KOPT-K1 (cell line): ENCODE data around the gene PHF12.

ENCODE experiments used
- H3K27ac ChIP-seq: fragments of 200-600 bp; sonication (generic); 2 replicates; pipeline ENCODE4 v1.5.1; 2016; ENCODE audit warnings: antibody characterized with exemption, mild to moderate bottlenecking, low read depth, low read length; ENCODE audit not compliant: poor library complexity, severe bottlenecking
- H3K36me3 ChIP-seq: fragments of 200-600 bp; sonication (generic); 2 replicates; pipeline ENCODE4 v1.5.1; 2017; ENCODE audit warnings: antibody characterized with exemption, mild to moderate bottlenecking, low read length, moderate library complexity; ENCODE audit not compliant: insufficient read depth
- H3K9me3 ChIP-seq: fragments of 200-600 bp; sonication (generic); 2 replicates; pipeline ENCODE4 v1.5.1; 2017; ENCODE audit warnings: antibody characterized with exemption, low read length, mild to moderate bottlenecking; ENCODE audit not compliant: insufficient read depth, poor library complexity, severe bottlenecking

Gene PHF12

GRCh38 chr17:28951991-28952975 is 965 bp upstream of the PHF12 start:
- Histone ChIP-seq H3K9me3 (no peaks in the 10 kb centered on the region), H3K27ac (peak overlapping the region; percentile 86), H3K36me3 (peaks cover 5% of the 10 kb centered on the region; the same call in 1 of the 2 replicates)

GRCh38 chr17:28950752-28951427 is 428 bp downstream of the PHF12 start:
- Histone ChIP-seq H3K9me3 (no peaks in the 10 kb centered on the region), H3K36me3 (peaks cover 19% of the 10 kb centered on the region), H3K27ac (peak overlapping the region; percentile 94)

GRCh38 chr17:28950017-28950751 is 1.1 kb downstream of the PHF12 start:
- no peaks in the 10 kb centered on the region for H3K9me3 ChIP-seq
- H3K36me3 ChIP-seq: peaks cover 26% of the 10 kb centered on the region
- peak overlapping the region; percentile 94 for H3K27ac ChIP-seq

GRCh38 chr17:28949185-28950016 is 1.9 kb downstream of the PHF12 start:
- H3K36me3 ChIP-seq: peaks cover 34% of the 10 kb centered on the region
- peak overlapping the region; percentile 94 for H3K27ac ChIP-seq
- no peaks in the 10 kb centered on the region for H3K9me3 ChIP-seq

- Histone ChIP-seq H3K36me3 (peaks cover 39% of the 10 kb centered on the region), H3K27ac (peak overlapping the region; percentile 94), H3K9me3 (no peaks in the 10 kb centered on the region)
These were observed 2.5 kb downstream of the PHF12 start for GRCh38 chr17:28948873-28949184.

GRCh38 chr17:28948342-28948741 is 3.0 kb downstream of the PHF12 start:
- H3K27ac ChIP-seq: peak overlapping the region; percentile 94
- H3K9me3 ChIP-seq: no peaks in the 10 kb centered on the region
- peaks cover 44% of the 10 kb centered on the region for H3K36me3 ChIP-seq

- peaks cover 50% of the 10 kb centered on the region for H3K36me3 ChIP-seq
- peak overlapping the region; percentile 94 for H3K27ac ChIP-seq
- H3K9me3 ChIP-seq: no peaks in the 10 kb centered on the region
These were observed 3.7 kb downstream of the PHF12 start for GRCh38 chr17:28947639-28948038.

- no peaks in the 10 kb centered on the region for H3K9me3 ChIP-seq
- H3K36me3 ChIP-seq: peaks cover 60% of the 10 kb centered on the region
- H3K27ac ChIP-seq: no peak overlapping the region
These were observed 5.1 kb downstream of the PHF12 start for GRCh38 chr17:28946239-28946638.

GRCh38 chr17:28944862-28945741 is 6.2 kb downstream of the PHF12 start:
- H3K9me3 ChIP-seq: no peaks in the 10 kb centered on the region
- no peak overlapping the region for H3K27ac ChIP-seq
- H3K36me3 ChIP-seq: peaks cover 68% of the 10 kb centered on the region

GRCh38 chr17:28944343-28944742 is 7.0 kb downstream of the PHF12 start:
- H3K9me3 ChIP-seq: no peaks in the 10 kb centered on the region
- no peak overlapping the region for H3K27ac ChIP-seq
- peaks cover 76% of the 10 kb centered on the region for H3K36me3 ChIP-seq

- Histone ChIP-seq H3K9me3 (no peaks in the 10 kb centered on the region), H3K27ac (no peak overlapping the region), H3K36me3 (peaks cover 87% of the 10 kb centered on the region)
These were observed 8.4 kb downstream of the PHF12 start for GRCh38 chr17:28942925-28943324.

GRCh38 chr17:28941251-28941650 is 10.1 kb downstream of the PHF12 start:
- no peak overlapping the region for H3K27ac ChIP-seq
- peaks cover 85% of the 10 kb centered on the region for H3K36me3 ChIP-seq
- no peaks in the 10 kb centered on the region for H3K9me3 ChIP-seq

- Histone ChIP-seq H3K36me3 (peaks cover 85% of the 10 kb centered on the region), H3K9me3 (no peaks in the 10 kb centered on the region), H3K27ac (no peak overlapping the region)
These were observed 10.6 kb downstream of the PHF12 start for GRCh38 chr17:28940675-28941074.

- Histone ChIP-seq H3K27ac (no peak overlapping the region), H3K36me3 (peaks cover 85% of the 10 kb centered on the region), H3K9me3 (no peaks in the 10 kb centered on the region)
These were observed 11.2 kb downstream of the PHF12 start for GRCh38 chr17:28940142-28940541.
